Activated T-helper 1 cell treated with Interleukin-2 at 50 U/mL for 16 hours (primary cell): ENCODE results near the gene CXADR.

Experiments
- DNase-seq: peaks from one replicate; pipeline ENCODE4 v3.0.0-alpha.2; 2020; ENCODE audit warnings: low read depth

CXADR gene

GRCh38 chr21:17542371-17543011 lies 29.6 kb downstream of the CXADR start:
- no peak for DNase-seq

GRCh38 chr21:17545007-17545406 lies 32.2 kb downstream of the CXADR start:
- DNase-seq, result no peak

- DNase-seq, result no peak
These were observed 35.4 kb downstream of the CXADR start for GRCh38 chr21:17548262-17548661.

- no peak for DNase-seq
These were observed 37.9 kb downstream of the CXADR start for GRCh38 chr21:17550671-17551308.

- DNase-seq, result no peak
These were observed 39.6 kb downstream of the CXADR start for GRCh38 chr21:17552410-17552809.

GRCh38 chr21:17554120-17554519 lies 41.3 kb downstream of the CXADR start:
- no peak for DNase-seq

GRCh38 chr21:17554679-17555465 lies 42.0 kb downstream of the CXADR start:
- no peak for DNase-seq

- no peak for DNase-seq
These were observed 47.7 kb downstream of the CXADR start for GRCh38 chr21:17560377-17561025.

GRCh38 chr21:17570786-17571185 lies 57.9 kb downstream of the CXADR start:
- DNase-seq, result no peak

GRCh38 chr21:17572431-17572830 lies 59.6 kb downstream of the CXADR start:
- DNase-seq, result no peak

- DNase-seq, result no peak
These were observed 62.2 kb downstream of the CXADR start for GRCh38 chr21:17575076-17575475.

- no peak for DNase-seq
These were observed 63.4 kb downstream of the CXADR start for GRCh38 chr21:17576080-17576835.

GRCh38 chr21:17577701-17578100 lies 64.9 kb downstream of the CXADR start:
- no peak for DNase-seq

GRCh38 chr21:17578162-17578561 lies 65.3 kb downstream of the CXADR start:
- no peak for DNase-seq

GRCh38 chr21:17578876-17579275 lies 66.0 kb downstream of the CXADR start:
- DNase-seq, result no peak

GRCh38 chr21:17580319-17580718 lies 67.5 kb downstream of the CXADR start:
- DNase-seq, result no peak

- DNase-seq, result no peak
These were observed 71.1 kb downstream of the CXADR start for GRCh38 chr21:17583898-17584297.

GRCh38 chr21:17585875-17586450 lies 73.1 kb downstream of the CXADR start:
- no peak for DNase-seq

GRCh38 chr21:17590430-17590829 lies 77.6 kb downstream of the CXADR start:
- no peak for DNase-seq

- DNase-seq, result no peak
These were observed 84.8 kb downstream of the CXADR start for GRCh38 chr21:17597680-17598079.

GRCh38 chr21:17598437-17598836 lies 85.6 kb downstream of the CXADR start:
- no peak for DNase-seq

- no peak for DNase-seq
These were observed 90.0 kb downstream of the CXADR start for GRCh38 chr21:17602874-17603273.
